ENCODE data around the gene SMKR1.
"Not testable (repeated sequence)": the region's sequence is repeated elsewhere in the genome, so short reads cannot be mapped to it uniquely, and the experiment has no call there.

The SMKR1 gene

DNA sequence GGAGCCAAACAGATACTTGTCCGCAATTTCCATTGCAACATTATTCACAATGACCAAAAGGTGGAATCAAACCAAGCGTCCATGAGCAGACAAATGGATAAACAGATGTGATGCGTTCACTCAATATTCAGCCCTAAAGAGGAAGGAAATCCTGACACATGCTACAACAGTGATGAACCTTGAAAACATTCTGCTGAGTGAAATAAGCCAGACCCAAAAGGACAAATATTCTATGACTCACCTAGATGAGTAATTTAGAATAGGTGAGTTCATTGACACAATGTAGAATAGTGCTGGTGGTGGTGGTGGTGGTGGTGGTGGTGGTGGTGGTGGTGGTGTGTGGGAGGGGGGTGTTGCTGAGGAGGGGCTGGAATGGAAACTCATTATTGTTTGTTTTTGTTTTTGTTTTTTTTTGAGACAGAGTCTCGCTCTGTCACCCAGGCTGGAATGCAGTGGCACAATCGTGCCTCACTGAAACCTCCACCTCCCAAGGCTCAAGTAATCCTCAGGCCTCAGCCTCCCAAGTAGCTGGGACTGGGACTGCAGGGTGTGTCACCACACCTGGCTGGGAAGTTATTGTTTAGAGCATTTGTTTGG is 28.6 kb downstream of the SMKR1 start:
- peak; percentile 84 for DNase-seq

- DNase-seq = no peak
Measured at GRCh38 chr7:129531721-129532120, 29.4 kb downstream of the SMKR1 start.

- DNase-seq = no peak
Measured at GRCh38 chr7:129532375-129532774, 30.0 kb downstream of the SMKR1 start.

- not testable (repeated sequence) for DNase-seq
Measured at GRCh38 chr7:129534558-129535274, 32.4 kb downstream of the SMKR1 start.

GRCh38 chr7:129535896-129536295 is 33.6 kb downstream of the SMKR1 start:
- DNase-seq = no peak

- no peak for DNase-seq
Measured at GRCh38 chr7:129536323-129536722, 34.0 kb downstream of the SMKR1 start.

DNA sequence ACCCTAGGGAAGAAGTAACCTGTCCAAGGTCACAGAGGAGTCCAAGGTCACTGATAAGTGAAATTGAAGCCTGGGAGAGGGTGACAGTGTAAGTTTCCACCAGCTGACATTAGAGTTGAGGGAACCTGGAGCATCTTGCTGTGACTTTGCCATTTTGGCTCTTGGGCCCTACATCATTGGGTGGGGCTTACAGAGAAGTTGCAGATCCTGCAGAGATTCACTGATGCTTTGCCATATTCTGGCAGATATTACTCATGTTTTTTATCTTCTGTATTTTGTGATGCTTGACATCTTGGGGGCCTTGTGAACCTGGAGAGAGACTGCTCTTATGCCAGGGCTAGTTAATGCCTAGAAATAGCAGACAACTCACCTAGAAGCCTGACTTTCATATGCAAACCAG is 36.5 kb downstream of the SMKR1 start:
- no peak for DNase-seq

GRCh38 chr7:129540340-129540739 is 38.0 kb downstream of the SMKR1 start:
- DNase-seq = no peak

GRCh38 chr7:129544700-129545099 is 42.4 kb downstream of the SMKR1 start:
- DNase-seq = no peak

GRCh38 chr7:129550693-129551360 is 48.5 kb downstream of the SMKR1 start:
- no peak for DNase-seq

DNA sequence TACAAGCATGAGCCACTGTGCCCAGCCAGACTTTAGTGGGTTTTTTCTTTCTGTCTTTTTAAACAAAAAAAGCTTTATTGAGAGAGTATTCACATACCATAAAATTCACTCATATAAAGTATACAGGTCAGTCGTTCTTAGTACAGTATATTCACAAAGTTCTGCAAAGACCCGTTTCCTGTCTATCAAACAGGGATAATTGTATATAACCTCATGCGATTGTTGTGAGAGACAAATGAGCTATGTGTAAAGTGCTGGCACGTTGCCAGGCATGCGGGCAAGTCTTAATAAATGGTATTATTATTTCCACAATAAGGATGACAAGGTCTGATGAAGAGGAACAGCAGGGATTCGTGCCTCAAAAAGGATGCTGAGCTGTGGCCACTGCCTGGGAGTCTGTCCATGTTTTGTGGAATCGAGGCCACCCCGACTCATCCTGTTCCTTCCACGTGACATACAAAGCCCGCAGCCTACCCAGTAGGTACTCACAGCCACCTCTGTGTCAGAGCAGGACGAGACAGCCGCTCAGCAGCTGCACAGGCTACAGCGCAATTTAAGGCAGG is 51.6 kb downstream of the SMKR1 start:
- peak; percentile 35 for DNase-seq

DNA sequence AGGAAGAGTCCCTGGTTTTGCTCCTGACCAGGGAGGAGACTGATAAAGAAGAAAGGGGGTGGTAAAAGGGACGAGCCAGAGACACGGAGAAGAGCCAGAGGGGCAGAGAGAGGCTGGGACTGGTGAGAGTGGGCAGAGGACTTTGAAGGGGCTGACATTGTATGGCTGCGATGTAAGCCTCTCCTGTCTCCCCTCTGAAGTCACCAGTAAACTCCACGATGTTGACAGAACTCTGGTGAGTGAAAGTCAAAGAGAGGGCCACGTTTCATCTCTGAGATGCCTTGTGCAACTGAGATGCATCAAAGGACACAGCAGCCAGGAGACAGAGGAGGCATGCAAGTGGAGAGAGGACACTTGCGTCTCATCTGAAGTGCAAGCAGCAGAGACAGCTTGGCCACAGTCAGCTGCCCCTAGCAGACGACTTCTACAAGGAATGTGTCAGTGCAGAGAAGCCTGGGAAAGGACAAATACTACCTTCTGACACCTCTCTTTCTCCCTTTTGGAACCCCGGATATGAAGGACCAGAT is 54.3 kb downstream of the SMKR1 start:
- DNase-seq = no peak

- DNase-seq = no peak
Measured at GRCh38 chr7:129557686-129558481, 55.6 kb downstream of the SMKR1 start.

GRCh38 chr7:129559564-129559963 is 57.2 kb downstream of the SMKR1 start:
- no peak for DNase-seq

DNA sequence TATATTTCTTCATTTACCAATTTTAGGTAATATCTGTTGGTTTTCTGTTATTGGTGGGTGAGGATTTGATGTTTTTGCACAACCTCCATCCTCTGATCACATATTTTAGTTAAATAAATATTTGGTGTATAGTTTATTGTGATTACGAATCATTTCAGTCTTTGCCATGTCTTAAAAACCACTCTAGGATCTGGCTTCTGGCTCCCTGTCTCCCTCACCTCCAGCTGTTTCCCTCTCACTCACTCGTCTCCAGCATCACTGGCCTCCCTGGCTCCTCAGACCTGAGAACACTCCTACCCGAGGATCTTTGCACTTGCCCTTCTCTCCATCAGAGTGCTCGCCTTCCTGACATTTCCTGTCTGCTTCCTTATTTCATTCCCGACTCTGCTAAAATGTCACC is 58.5 kb downstream of the SMKR1 start:
- no peak for DNase-seq

DNA sequence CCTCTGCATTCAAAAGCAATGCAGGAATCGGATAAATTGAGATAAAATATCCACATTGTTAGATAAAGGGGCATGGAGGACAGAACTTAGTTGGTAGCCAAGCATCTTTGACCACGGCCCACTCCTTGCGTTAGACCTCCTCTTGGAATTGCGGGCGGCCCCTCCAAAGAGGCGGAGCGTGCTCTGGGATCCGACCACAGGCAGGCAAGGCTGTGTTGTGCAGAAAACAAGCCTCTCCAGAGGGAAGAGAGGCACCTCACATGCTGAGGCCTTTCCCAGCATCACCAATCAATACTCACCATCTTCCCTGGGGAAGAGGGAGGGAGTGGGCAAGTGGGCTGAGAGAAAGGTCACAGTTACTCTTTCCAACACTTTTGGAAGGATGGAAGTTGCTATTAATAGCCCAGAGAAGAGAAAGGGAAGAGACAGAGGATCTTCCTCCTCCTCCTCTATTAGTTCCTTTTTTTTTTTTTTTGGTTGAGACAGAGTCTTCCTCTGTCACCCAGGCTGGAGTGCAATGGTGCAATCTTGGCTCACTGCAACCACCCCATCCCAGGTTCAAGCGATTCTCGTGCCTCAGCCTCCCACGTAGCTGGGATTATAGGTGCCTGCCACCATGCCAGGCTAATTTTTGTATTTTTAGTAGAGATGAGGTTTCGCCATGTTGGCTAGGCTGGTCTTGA is 59.5 kb downstream of the SMKR1 start:
- DNase-seq = no peak

Data from HCEC 1CT (cell line).